Coronary artery (tissue), 2 donors: ENCODE results near the gene HYDIN.

Experiments used
- DNase-seq: peaks from one replicate; pipeline ENCODE4 v3.0.0-alpha.2; 2017; ENCODE audit warnings: low spot score
- H3K27ac ChIP-seq, 2 donors: fragments of 200-600 bp; sonication (generic); one replicate each; pipeline ENCODE4 v1.5.1; 2016 to 2019
- H3K4me3 ChIP-seq: fragments of 200-600 bp; sonication (generic); 2 replicates; pipeline ENCODE4 v1.5.1; 2016; ENCODE audit warnings: mild to moderate bottlenecking, moderate library complexity
- CTCF ChIP-seq: fragments of 200-600 bp; sonication (generic); IDR thresholded peaks from one replicate; pipeline ENCODE4 v1.5.1; 2019; ENCODE audit warnings: antibody characterized with exemption

Gene HYDIN

GRCh38 chr16:71259086-71259485 is 28.6 kb upstream of the HYDIN start:
- Histone ChIP-seq H3K27ac (no peak overlapping the region), H3K4me3 (no peak overlapping the region)
- no peak for DNase-seq
- no peak for TF ChIP-seq CTCF

- no peak for TF ChIP-seq CTCF
- no peak for DNase-seq
- Histone ChIP-seq H3K4me3 (no peak overlapping the region), H3K27ac (no peak overlapping the region)
Observed at GRCh38 chr16:71258372-71258771, 27.9 kb upstream of the HYDIN start.

GRCh38 chr16:71257768-71258167 is 27.2 kb upstream of the HYDIN start:
- Histone ChIP-seq H3K4me3 (no peak overlapping the region), H3K27ac (no peak overlapping the region)
- no peak for DNase-seq
- TF ChIP-seq CTCF: no peak

- H3K27ac ChIP-seq: no peak overlapping the region
- H3K4me3 ChIP-seq: no peak overlapping the region
- no peak for TF ChIP-seq CTCF
- DNase-seq: no peak
Observed at GRCh38 chr16:71255721-71256120, 25.2 kb upstream of the HYDIN start.

GRCh38 chr16:71254832-71255525 is 24.5 kb upstream of the HYDIN start:
- no peak for DNase-seq
- no peak overlapping the region for H3K4me3 ChIP-seq
- H3K27ac ChIP-seq: no peak overlapping the region
- no peak for TF ChIP-seq CTCF

- DNase-seq: no peak
- Histone ChIP-seq H3K4me3 (no peak overlapping the region), H3K27ac (no peak overlapping the region)
- no peak for TF ChIP-seq CTCF
Observed at GRCh38 chr16:71250461-71251235, 20.1 kb upstream of the HYDIN start.

- no peak overlapping the region for H3K4me3 ChIP-seq
- TF ChIP-seq CTCF: no peak
- H3K27ac ChIP-seq: no peak overlapping the region
- no peak for DNase-seq
Observed at GRCh38 chr16:71249399-71249798, 18.9 kb upstream of the HYDIN start.
